GM12875 (cell line): ENCODE data around the gene SIK3.
"Not testable (repeated sequence)": the region's sequence is repeated elsewhere in the genome, so short reads cannot be mapped to it uniquely, and the experiment has no call there.

Experiments used
- H3K4me3 ChIP-seq: one replicate; pipeline ENCODE4 v1.5.1; 2011; ENCODE audit warnings: low read depth, low read length, control low read depth
- CTCF ChIP-seq: IDR thresholded peaks from 2 replicates; pipeline ENCODE4 v1.5.1; 2011; ENCODE audit warnings: low read depth, mild to moderate bottlenecking, control low read depth, inconsistent platforms, low read length, moderate library complexity, borderline replicate concordance; ENCODE audit not compliant: insufficient read depth

SIK3 gene

DNA sequence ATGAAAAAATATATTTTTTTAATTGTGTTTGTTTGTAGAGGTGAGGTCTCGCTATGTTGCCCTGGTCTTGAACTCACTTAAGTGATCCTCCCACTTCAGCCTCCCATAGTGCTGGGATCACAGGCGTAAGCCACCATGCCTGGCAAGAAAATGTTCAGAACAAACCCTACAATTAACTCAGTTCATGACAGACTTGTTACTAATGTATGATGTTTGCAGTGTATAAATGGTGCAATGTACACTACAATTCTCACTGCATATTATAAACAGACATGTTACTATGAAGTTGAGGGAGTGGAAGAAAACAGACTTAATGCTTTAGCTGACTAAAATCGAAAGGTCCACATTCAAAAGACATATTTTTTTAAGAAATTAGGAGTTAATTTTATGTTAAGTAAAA lies 59.0 kb downstream of the SIK3 start:
- no peak overlapping the region for H3K4me3 ChIP-seq
- TF ChIP-seq CTCF, result no peak

DNA sequence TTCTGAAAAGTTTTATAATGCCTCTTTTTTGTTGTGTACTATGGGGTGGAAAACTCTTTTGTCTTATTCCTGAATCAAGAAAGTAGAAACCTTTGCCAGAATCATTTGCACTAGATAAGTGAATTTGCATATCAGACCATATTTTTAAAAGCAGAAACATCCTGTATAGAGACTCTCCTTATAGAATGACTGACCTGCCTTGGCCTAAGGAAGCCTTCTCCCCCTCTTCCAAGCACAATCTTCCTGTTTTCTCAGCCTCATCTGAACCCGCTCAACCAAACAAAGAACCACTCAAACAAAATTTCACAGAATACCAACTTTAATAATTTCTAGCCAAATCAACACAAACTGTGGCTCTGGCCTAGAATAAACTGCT lies 60.3 kb downstream of the SIK3 start:
- H3K4me3 ChIP-seq, result no peak overlapping the region
- TF ChIP-seq CTCF, result no peak

DNA sequence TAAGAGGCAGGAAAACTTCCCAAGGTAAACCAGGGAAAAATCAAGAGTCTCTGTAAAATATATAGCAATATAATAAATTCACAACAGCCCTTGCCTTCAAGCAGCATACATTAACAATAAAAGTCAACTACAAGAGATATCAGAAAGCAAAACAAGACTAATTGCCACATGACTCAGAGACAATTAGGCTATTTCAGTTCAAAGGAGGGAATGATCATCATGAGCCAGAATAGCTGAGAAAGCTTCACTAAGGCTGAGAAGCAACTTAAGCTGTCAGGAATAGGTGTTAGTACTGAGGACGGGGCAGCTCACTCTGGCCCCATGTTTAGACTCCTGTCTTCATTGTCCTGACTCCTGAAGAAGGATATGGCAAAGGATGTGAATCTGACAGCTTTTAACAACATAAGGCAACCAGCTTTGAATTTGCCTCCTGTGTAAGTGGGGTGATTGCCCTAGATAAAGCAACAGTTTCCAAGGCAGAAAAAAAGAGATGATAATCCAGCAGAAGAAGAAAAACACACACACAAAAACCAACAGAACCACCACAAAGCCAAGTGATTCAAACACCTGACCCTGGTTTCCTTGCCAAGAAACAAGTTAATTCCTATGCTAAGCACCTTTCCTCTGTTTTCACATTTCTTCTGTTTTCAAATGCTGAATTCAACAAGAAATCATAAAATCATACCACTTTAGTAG lies 60.8 kb downstream of the SIK3 start:
- H3K4me3 ChIP-seq, result no peak overlapping the region
- TF ChIP-seq CTCF, result no peak

GRCh38 chr11:117034901-117035300 lies 63.3 kb downstream of the SIK3 start:
- no peak overlapping the region for H3K4me3 ChIP-seq
- no peak for TF ChIP-seq CTCF

DNA sequence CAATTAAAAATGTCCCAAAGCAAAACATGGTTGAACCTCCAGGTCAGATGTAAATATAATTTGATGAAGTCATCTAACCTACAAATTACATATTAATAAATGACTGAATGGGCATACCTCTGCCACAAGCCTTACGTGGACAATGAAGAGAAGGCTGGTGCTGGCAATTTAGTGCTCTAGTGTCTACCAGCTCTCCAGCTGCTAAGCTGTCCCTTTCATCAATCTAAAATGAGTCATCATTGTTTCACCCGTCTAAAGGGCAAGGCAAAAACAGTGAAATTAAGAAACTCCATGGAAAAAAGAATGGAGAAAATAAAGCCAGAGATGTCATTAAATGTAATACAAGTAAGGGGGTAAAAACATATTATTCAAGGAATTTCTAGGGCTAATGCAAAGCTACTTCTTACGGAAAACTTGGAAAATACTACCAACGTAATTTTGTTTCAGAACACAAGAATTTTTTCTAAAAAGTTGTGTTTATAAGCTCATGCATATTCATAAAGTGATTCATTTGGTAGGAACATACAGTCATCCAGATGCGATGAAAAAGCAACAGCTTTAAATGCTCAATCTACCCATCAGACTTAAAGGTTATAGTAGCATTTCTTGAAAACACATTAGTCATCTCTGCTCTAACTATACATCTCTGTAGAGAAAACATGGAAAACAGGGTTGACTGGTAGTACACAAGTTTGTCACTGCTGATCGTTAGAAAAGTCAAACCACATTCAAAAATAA lies 71.5 kb downstream of the SIK3 start:
- TF ChIP-seq CTCF, result no peak
- H3K4me3 ChIP-seq, result no peak overlapping the region

- not testable (repeated sequence) for H3K4me3 ChIP-seq
These were observed 74.5 kb downstream of the SIK3 start for GRCh38 chr11:117023707-117024106.

GRCh38 chr11:117023178-117023577 lies 75.0 kb downstream of the SIK3 start:
- no peak overlapping the region for H3K4me3 ChIP-seq
- no peak for TF ChIP-seq CTCF
